Nephron (organoid): ENCODE results near the gene APOO.

ENCODE experiments used
- H3K27ac Mint-ChIP-seq, 3 experiments: 2 replicates each; pipeline ENCODE4 v1.8.0; 2020; ENCODE audit warnings: mixed read lengths in 3 of 3, mild to moderate bottlenecking in 2 of 3, moderate library complexity in 1 of 3
- H3K27me3 Mint-ChIP-seq: 2 replicates; pipeline ENCODE4 v1.8.0; 2021; ENCODE audit warnings: low read depth, mild to moderate bottlenecking, moderate library complexity, mixed read lengths
- H3K36me3 Mint-ChIP-seq: 2 replicates; pipeline ENCODE4 v1.8.0; 2020; ENCODE audit warnings: low read depth, mixed read lengths
- H3K4me1 Mint-ChIP-seq: 2 replicates; pipeline ENCODE4 v1.8.0; 2020; ENCODE audit warnings: mixed read lengths
- H3K4me3 Mint-ChIP-seq, 3 experiments: 2 replicates each; pipeline ENCODE4 v1.8.0; 2020; ENCODE audit warnings: mild to moderate bottlenecking in 3 of 3, mixed read lengths in 3 of 3, moderate library complexity in 2 of 3
- H3K9me3 Mint-ChIP-seq: 2 replicates; pipeline ENCODE4 v1.8.0; 2020; ENCODE audit warnings: mixed read lengths
- TF ChIP-seq, protein P1 (sequence below), 3 experiments: fragments of 200-600 bp; sonication (generic); IDR thresholded peaks; one replicate each; pipeline ENCODE4 v1.5.0; 2021; ENCODE audit warnings: antibody characterized with exemption in 3 of 3; ENCODE audit not compliant: unreplicated experiment in 3 of 3

APOO gene

DNA sequence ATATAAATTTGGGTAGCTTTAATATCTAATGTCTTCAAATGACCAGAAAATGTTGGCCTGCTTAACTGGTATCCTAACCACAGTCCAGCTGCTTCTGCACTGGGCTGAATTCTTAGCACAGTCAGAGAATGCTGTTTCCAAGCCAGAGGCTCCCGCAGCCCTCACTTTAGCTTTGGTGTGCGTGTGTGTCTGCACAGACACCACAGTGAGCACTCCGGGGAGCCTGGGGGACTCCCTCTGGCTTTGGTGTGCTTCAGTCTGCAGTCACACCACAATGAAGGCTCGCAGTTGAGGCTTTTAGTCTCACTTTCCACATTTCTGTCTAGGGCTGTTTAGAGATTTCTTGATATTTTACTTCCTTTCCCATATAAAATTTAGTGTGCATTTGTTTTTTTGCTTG lies 53.6 kb downstream of the APOO start:
- no peaks in the 10 kb centered on the region for H3K9me3 Mint-ChIP-seq
- no peaks in the 10 kb centered on the region for H3K4me1 Mint-ChIP-seq
- no peak overlapping the region for H3K4me3 Mint-ChIP-seq
- H3K27me3 Mint-ChIP-seq, result no peaks in the 10 kb centered on the region
- H3K27ac Mint-ChIP-seq, result no peak overlapping the region
- TF ChIP-seq, protein P1, sequence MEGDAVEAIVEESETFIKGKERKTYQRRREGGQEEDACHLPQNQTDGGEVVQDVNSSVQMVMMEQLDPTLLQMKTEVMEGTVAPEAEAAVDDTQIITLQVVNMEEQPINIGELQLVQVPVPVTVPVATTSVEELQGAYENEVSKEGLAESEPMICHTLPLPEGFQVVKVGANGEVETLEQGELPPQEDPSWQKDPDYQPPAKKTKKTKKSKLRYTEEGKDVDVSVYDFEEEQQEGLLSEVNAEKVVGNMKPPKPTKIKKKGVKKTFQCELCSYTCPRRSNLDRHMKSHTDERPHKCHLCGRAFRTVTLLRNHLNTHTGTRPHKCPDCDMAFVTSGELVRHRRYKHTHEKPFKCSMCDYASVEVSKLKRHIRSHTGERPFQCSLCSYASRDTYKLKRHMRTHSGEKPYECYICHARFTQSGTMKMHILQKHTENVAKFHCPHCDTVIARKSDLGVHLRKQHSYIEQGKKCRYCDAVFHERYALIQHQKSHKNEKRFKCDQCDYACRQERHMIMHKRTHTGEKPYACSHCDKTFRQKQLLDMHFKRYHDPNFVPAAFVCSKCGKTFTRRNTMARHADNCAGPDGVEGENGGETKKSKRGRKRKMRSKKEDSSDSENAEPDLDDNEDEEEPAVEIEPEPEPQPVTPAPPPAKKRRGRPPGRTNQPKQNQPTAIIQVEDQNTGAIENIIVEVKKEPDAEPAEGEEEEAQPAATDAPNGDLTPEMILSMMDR (IDR thresholded peaks at IDR 0.05; ENCODE audit: unreplicated experiment in 3 of 3), result no peak
- peaks cover 68% of the 10 kb centered on the region for H3K36me3 Mint-ChIP-seq

DNA sequence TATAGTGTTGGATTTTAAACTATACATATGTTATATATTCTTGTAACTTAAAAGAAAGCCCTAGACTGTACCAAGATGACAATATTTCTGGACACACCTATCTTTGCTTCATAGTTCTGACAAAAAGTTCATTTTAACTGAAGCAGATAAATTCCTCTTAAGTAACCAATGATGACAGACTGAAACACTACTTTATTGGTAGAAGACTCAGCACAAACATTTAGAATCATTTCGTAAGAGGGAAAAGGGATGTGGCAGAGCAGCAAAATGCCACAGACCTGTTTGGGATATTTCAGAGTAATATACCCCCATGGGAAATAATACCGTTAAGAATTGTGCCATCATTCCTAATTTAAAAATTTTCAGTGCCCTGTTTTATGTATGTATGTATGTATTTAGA lies 56.2 kb downstream of the APOO start:
- TF ChIP-seq, protein P1 (IDR thresholded peaks at IDR 0.05; ENCODE audit: unreplicated experiment in 3 of 3), result no peak
- Mint-ChIP-seq H3K4me3 (no peak overlapping the region), H3K36me3 (peaks cover 46% of the 10 kb centered on the region), H3K4me1 (no peaks in the 10 kb centered on the region), H3K27me3 (no peaks in the 10 kb centered on the region), H3K27ac (no peak overlapping the region), H3K9me3 (no peaks in the 10 kb centered on the region)

DNA sequence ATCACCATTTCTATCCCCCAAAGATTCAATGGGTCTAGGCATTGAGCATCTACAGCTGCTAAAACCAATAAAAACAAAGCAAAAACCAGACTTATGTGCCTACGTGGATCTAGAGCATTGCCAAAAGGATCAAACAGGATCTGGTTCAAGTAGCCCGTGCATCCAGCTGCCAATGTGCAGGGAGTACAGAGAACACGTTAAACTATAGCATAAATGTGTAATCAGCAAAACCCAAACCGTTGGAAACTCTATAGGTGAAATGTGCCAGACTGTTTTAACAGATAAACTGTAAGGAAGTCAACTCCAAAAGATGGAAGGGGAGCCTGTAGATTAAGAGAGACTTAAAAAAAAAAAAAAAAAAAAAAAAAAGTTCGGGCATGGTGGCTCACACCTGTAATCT lies 58.5 kb downstream of the APOO start:
- no peak overlapping the region for H3K27ac Mint-ChIP-seq
- H3K4me3 Mint-ChIP-seq, result no peak overlapping the region
- H3K9me3 Mint-ChIP-seq, result no peaks in the 10 kb centered on the region
- no peaks in the 10 kb centered on the region for H3K27me3 Mint-ChIP-seq
- H3K4me1 Mint-ChIP-seq, result peaks cover 13% of the 10 kb centered on the region
- TF ChIP-seq, protein P1 (IDR thresholded peaks at IDR 0.05; ENCODE audit: unreplicated experiment in 3 of 3), result no peak
- peaks cover 34% of the 10 kb centered on the region for H3K36me3 Mint-ChIP-seq

DNA sequence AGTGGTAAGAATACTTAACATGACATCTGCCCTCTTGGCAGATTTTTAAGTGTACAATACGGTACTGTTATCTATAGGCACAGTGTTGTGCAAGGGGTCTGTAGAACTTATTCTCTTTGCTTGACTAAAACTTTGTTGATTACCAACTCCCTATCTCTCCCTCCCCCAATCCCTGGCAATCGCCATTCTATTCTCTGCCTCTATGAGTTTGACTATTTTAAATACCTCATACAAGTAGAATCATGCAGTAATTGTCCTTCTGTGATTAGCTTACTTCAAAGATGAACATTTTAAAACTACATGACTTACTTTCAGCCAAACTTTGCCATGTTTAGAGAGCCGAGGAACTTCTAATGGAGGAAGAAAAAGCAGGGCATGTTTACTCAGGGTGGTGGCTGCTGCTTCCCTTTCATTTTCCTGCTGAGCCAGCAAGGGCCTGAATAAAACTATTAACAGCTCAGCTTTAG lies 62.4 kb downstream of the APOO start:
- H3K36me3 Mint-ChIP-seq, result peaks cover 27% of the 10 kb centered on the region
- no peaks in the 10 kb centered on the region for H3K27me3 Mint-ChIP-seq
- peak overlapping the region; percentile 94 to 99 (median 97) for H3K27ac Mint-ChIP-seq
- no peaks in the 10 kb centered on the region for H3K9me3 Mint-ChIP-seq
- peaks cover 27% of the 10 kb centered on the region for H3K4me1 Mint-ChIP-seq
- TF ChIP-seq, protein P1 (IDR thresholded peaks at IDR 0.05; ENCODE audit: unreplicated experiment in 3 of 3), result no peak
- H3K4me3 Mint-ChIP-seq, result peak overlapping the region; percentile 14 to 24 (median 16)

DNA sequence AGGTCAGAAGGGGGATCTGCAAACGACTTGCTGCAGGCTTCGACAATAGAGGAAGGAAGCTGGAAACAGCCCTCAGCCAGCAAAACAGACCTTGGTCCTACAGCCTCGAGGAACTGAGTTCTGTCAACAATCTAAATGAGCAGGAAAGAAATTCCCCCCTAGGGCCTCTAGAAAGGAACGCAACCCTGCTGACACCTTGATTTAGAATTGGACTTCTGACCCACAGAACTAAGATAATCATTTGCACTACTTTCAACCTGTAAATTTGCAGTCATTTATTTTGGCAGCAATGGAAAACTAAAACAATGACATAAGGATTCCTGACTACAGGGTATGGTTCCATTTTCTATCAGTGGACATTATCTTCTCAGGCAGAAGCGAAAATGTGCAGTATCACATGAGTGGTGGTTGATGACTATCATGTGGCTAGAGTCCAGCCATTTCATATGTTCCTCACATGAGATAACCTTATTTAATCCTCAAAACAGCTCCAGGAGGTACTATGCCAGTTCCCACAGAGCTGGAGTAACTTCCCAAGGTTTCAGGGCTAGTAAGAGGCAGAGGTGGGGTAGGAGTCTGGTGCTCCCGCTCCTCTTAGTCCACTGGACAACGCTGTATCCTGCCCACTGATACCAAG lies 63.1 kb downstream of the APOO start:
- TF ChIP-seq, protein P1 (IDR thresholded peaks at IDR 0.05; ENCODE audit: unreplicated experiment in 3 of 3), result no peak
- H3K36me3 Mint-ChIP-seq, result peaks cover 21% of the 10 kb centered on the region
- H3K27ac Mint-ChIP-seq, result peak overlapping the region; percentile 94 to 99 (median 97)
- no peaks in the 10 kb centered on the region for H3K27me3 Mint-ChIP-seq
- no peak overlapping the region for H3K4me3 Mint-ChIP-seq
- peaks cover 27% of the 10 kb centered on the region for H3K4me1 Mint-ChIP-seq
- no peaks in the 10 kb centered on the region for H3K9me3 Mint-ChIP-seq
